GM18907 (cell line): Measurements from ENCODE around the gene GPRIN3.
"Not testable (repeated sequence)": the region's sequence is repeated elsewhere in the genome, so short reads cannot be mapped to it uniquely, and the experiment has no call there.

Source experiments
- ATAC-seq: cut with Tn5 transposase; IDR thresholded peaks from one replicate; pipeline ENCODE4 v1.9.1; 2021; ENCODE audit warnings: mild to moderate bottlenecking, moderate library complexity; ENCODE audit not compliant: unreplicated experiment

Gene GPRIN3

DNA sequence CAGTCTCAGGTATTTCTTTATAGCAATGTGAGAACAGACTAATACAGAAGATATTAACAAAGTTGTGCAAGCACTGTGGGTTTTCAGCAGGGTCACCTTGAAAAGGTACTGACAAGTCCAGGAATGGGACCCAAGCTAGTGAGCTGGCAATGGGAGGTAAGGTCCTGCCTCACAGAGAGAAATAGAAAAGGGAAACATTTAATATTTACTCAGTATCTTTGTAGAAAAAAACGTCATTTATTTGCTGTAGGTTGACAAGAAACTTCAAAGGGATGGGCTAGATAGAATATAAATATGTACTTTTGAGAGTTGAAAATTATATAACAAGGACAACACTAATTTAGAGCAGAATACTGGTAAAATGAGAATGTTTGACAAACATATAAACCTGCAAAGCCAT, 89.0 kb downstream of the GPRIN3 start:
- ATAC-seq, result no peak

- no peak for ATAC-seq
These were observed 90.0 kb downstream of the GPRIN3 start for GRCh38 chr4:89217604-89218003.

- ATAC-seq, result no peak
These were observed 90.7 kb downstream of the GPRIN3 start for GRCh38 chr4:89216866-89217265.

- ATAC-seq, result no peak
These were observed 91.2 kb downstream of the GPRIN3 start for GRCh38 chr4:89216422-89216821.

DNA sequence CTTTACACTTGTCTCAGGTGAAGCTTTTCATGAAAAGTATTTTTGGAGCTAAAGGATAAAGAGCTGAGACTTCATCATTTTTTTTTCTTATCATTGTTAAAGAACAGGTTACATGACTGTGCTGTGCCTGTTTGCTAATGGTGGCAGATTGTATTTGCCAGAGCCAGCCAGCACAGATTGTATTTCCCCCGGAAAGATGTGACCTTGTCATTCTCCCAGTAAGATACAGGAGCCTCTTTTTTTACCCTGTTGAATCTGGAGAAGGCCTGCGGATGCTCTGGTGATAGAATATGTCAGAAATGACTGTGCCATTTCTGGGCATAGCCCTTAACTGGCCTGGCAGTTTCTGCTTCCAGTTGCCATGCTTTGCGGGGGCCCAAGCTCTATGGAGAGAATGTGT, 91.9 kb downstream of the GPRIN3 start:
- ATAC-seq, result no peak

- ATAC-seq, result no peak
These were observed 93.3 kb downstream of the GPRIN3 start for GRCh38 chr4:89214308-89214707.

- ATAC-seq, result no peak
These were observed 94.3 kb downstream of the GPRIN3 start for GRCh38 chr4:89213382-89213701.

- no peak for ATAC-seq
These were observed 94.8 kb downstream of the GPRIN3 start for GRCh38 chr4:89212666-89213381.

- no peak for ATAC-seq
These were observed 103.0 kb downstream of the GPRIN3 start for GRCh38 chr4:89204624-89205023.

GRCh38 chr4:89203902-89204301, 103.7 kb downstream of the GPRIN3 start:
- ATAC-seq, result no peak

DNA sequence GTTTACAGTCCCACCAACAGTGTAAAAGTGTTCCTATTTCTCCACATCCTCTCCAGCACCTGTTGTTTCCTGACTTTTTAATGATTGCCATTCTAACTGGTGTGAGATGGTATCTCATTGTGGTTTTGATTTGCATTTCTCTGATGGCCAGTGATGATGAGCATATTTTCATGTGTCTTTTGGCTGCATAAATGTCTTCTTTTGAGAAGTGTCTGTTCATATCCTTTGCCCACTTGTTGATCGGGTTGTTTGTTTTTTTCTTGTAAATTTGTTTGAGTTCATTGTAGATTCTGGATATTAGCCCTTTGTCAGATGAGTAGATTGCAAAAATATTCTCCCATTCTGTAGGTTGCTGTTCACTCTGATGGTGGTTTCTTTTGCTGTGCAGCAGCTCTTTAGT, 108.2 kb downstream of the GPRIN3 start:
- ATAC-seq, result not testable (repeated sequence)

- ATAC-seq, result no peak
These were observed 109.7 kb downstream of the GPRIN3 start for GRCh38 chr4:89197920-89198319.

DNA sequence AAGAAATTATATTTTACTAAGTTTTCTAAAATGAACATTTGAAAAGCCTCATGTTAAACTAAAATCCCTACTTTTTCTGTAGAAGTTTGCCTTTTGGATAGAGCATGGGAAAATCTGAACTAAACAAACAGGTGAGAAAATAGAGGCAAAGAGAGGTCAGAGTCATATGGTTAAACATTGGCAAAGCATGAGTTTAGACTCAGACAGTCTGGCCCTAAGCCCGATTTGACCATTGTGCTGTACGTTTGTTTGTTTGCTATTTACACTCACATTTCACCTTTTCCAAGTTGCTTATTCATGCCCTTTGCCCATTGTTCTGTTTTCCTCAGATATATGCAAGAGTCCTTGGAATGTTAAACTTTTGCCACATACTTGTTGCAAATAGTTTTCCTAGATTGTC, 110.9 kb downstream of the GPRIN3 start:
- no peak for ATAC-seq

- ATAC-seq, result no peak
These were observed 111.4 kb downstream of the GPRIN3 start for GRCh38 chr4:89196056-89196674.

GRCh38 chr4:89193843-89194242, 113.8 kb downstream of the GPRIN3 start:
- no peak for ATAC-seq
